ENCODE measurements around the gene MAP4K1.
"Not testable (repeated sequence)": the region's sequence is repeated elsewhere in the genome, so short reads cannot be mapped to it uniquely, and the experiment has no call there.

The MAP4K1 gene

GRCh38 chr19:38565691-38566105 lies 52.1 kb downstream of the MAP4K1 start:
- peaks cover 7% of the 10 kb centered on the region for H3K36me3 Mint-ChIP-seq (ENCODE audit: insufficient read depth)
- peak; percentile 12 for ATAC-seq (replicated peaks; ENCODE audit: extremely low read depth, poor library complexity, severe bottlenecking)
- H3K4me1 Mint-ChIP-seq, result peaks cover 33% of the 10 kb centered on the region
- no peaks in the 10 kb centered on the region for H3K9me3 Mint-ChIP-seq
- no peak for DNase-seq (ENCODE audit: low spot score in 2 of 2)
- no peaks in the 10 kb centered on the region for H3K27me3 Mint-ChIP-seq
- peak overlapping the region; percentile 81 for H3K27ac Mint-ChIP-seq (ENCODE audit: low read depth)
- H3K4me3 Mint-ChIP-seq, result peak overlapping the region; percentile 84

- Mint-ChIP-seq H3K4me3 (peak overlapping the region; percentile 84), H3K36me3 (ENCODE audit: insufficient read depth) (peaks cover 7% of the 10 kb centered on the region), H3K9me3 (no peaks in the 10 kb centered on the region), H3K27me3 (no peaks in the 10 kb centered on the region), H3K27ac (ENCODE audit: low read depth) (peak overlapping the region; percentile 81), H3K4me1 (peaks cover 36% of the 10 kb centered on the region)
- DNase-seq (ENCODE audit: low spot score in 2 of 2), result no peak
- peak; percentile 66 for ATAC-seq (replicated peaks; ENCODE audit: extremely low read depth, poor library complexity, severe bottlenecking)
Observed at GRCh38 chr19:38564981-38565690, 52.6 kb downstream of the MAP4K1 start.

- peaks cover 52% of the 10 kb centered on the region for H3K4me1 Mint-ChIP-seq
- no peak for DNase-seq (ENCODE audit: low spot score in 2 of 2)
- H3K4me3 Mint-ChIP-seq, result no peak overlapping the region
- H3K27me3 Mint-ChIP-seq, result no peaks in the 10 kb centered on the region
- peaks cover 10% of the 10 kb centered on the region for H3K36me3 Mint-ChIP-seq (ENCODE audit: insufficient read depth)
- H3K9me3 Mint-ChIP-seq, result no peaks in the 10 kb centered on the region
- ATAC-seq (replicated peaks; ENCODE audit: extremely low read depth, poor library complexity, severe bottlenecking), result no peak
- H3K27ac Mint-ChIP-seq (ENCODE audit: low read depth), result peak overlapping the region; percentile 89
Observed at GRCh38 chr19:38563475-38563874, 54.3 kb downstream of the MAP4K1 start.

- Mint-ChIP-seq H3K4me3 (peak overlapping the region; percentile 72), H3K4me1 (peaks cover 59% of the 10 kb centered on the region), H3K27me3 (no peaks in the 10 kb centered on the region), H3K36me3 (ENCODE audit: insufficient read depth) (peaks cover 8% of the 10 kb centered on the region), H3K27ac (ENCODE audit: low read depth) (peak overlapping the region; percentile 89), H3K9me3 (no peaks in the 10 kb centered on the region)
- DNase-seq (ENCODE audit: low spot score in 2 of 2) (no peak), ATAC-seq (replicated peaks; ENCODE audit: extremely low read depth, poor library complexity, severe bottlenecking) (no peak)
Observed at GRCh38 chr19:38562096-38562495, 55.7 kb downstream of the MAP4K1 start.

GRCh38 chr19:38561658-38562057 lies 56.1 kb downstream of the MAP4K1 start:
- Mint-ChIP-seq H3K36me3 (ENCODE audit: insufficient read depth) (peaks cover 8% of the 10 kb centered on the region), H3K4me1 (peaks cover 64% of the 10 kb centered on the region), H3K4me3 (peak overlapping the region; percentile 72), H3K27me3 (no peaks in the 10 kb centered on the region), H3K27ac (ENCODE audit: low read depth) (peak overlapping the region; percentile 89), H3K9me3 (no peaks in the 10 kb centered on the region)
- DNase-seq (ENCODE audit: low spot score in 2 of 2) (no peak), ATAC-seq (replicated peaks; ENCODE audit: extremely low read depth, poor library complexity, severe bottlenecking) (no peak)

- H3K27ac Mint-ChIP-seq (ENCODE audit: low read depth), result peak overlapping the region; percentile 89
- no peak for ATAC-seq (replicated peaks; ENCODE audit: extremely low read depth, poor library complexity, severe bottlenecking)
- H3K36me3 Mint-ChIP-seq (ENCODE audit: insufficient read depth), result peaks cover 8% of the 10 kb centered on the region
- H3K9me3 Mint-ChIP-seq, result no peaks in the 10 kb centered on the region
- H3K4me3 Mint-ChIP-seq, result peak overlapping the region; percentile 72
- H3K4me1 Mint-ChIP-seq, result peaks cover 65% of the 10 kb centered on the region
- no peak for DNase-seq (ENCODE audit: low spot score in 2 of 2)
- H3K27me3 Mint-ChIP-seq, result no peaks in the 10 kb centered on the region
Observed at GRCh38 chr19:38561053-38561606, 56.6 kb downstream of the MAP4K1 start.

- Mint-ChIP-seq H3K9me3 (no peaks in the 10 kb centered on the region), H3K4me1 (peaks cover 70% of the 10 kb centered on the region), H3K27me3 (no peaks in the 10 kb centered on the region), H3K27ac (ENCODE audit: low read depth) (peak overlapping the region; percentile 91), H3K36me3 (ENCODE audit: insufficient read depth) (peaks cover 8% of the 10 kb centered on the region), H3K4me3 (peak overlapping the region; percentile 64)
- DNase-seq (ENCODE audit: low spot score in 2 of 2) (peak in 1 of 2 donors; percentile 61), ATAC-seq (replicated peaks; ENCODE audit: extremely low read depth, poor library complexity, severe bottlenecking) (peak; percentile 86)
Observed at GRCh38 chr19:38559428-38560401, 58.0 kb downstream of the MAP4K1 start.

GRCh38 chr19:38558933-38559332 lies 58.8 kb downstream of the MAP4K1 start:
- Mint-ChIP-seq H3K27ac (ENCODE audit: low read depth) (peak overlapping the region; percentile 91), H3K4me1 (peaks cover 73% of the 10 kb centered on the region), H3K4me3 (peak overlapping the region; percentile 64)
- not testable (repeated sequence) for ATAC-seq (replicated peaks; ENCODE audit: extremely low read depth, poor library complexity, severe bottlenecking); H3K27me3 Mint-ChIP-seq; H3K36me3 Mint-ChIP-seq (ENCODE audit: insufficient read depth); H3K9me3 Mint-ChIP-seq; DNase-seq (ENCODE audit: low spot score in 2 of 2)

GRCh38 chr19:38557205-38557799 lies 60.5 kb downstream of the MAP4K1 start:
- Mint-ChIP-seq H3K9me3 (no peaks in the 10 kb centered on the region), H3K36me3 (ENCODE audit: insufficient read depth) (peaks cover 8% of the 10 kb centered on the region), H3K27ac (ENCODE audit: low read depth) (peak overlapping the region; percentile 58), H3K4me3 (peak overlapping the region; percentile 68), H3K4me1 (peaks cover 68% of the 10 kb centered on the region), H3K27me3 (no peaks in the 10 kb centered on the region)
- peak in 1 of 2 donors; percentile 33 for DNase-seq (ENCODE audit: low spot score in 2 of 2)
- ATAC-seq (replicated peaks; ENCODE audit: extremely low read depth, poor library complexity, severe bottlenecking), result peak; percentile 64

GRCh38 chr19:38556521-38557174 lies 61.1 kb downstream of the MAP4K1 start:
- peak; percentile 21 for ATAC-seq (replicated peaks; ENCODE audit: extremely low read depth, poor library complexity, severe bottlenecking)
- peaks cover 64% of the 10 kb centered on the region for H3K4me1 Mint-ChIP-seq
- DNase-seq (ENCODE audit: low spot score in 2 of 2), result no peak
- no peaks in the 10 kb centered on the region for H3K27me3 Mint-ChIP-seq
- H3K27ac Mint-ChIP-seq (ENCODE audit: low read depth), result peak overlapping the region; percentile 58
- H3K9me3 Mint-ChIP-seq, result no peaks in the 10 kb centered on the region
- peaks cover 6% of the 10 kb centered on the region for H3K36me3 Mint-ChIP-seq (ENCODE audit: insufficient read depth)
- H3K4me3 Mint-ChIP-seq, result peak overlapping the region; percentile 68

GRCh38 chr19:38555200-38555599 lies 62.6 kb downstream of the MAP4K1 start:
- ATAC-seq (replicated peaks; ENCODE audit: extremely low read depth, poor library complexity, severe bottlenecking) (no peak), DNase-seq (ENCODE audit: low spot score in 2 of 2) (no peak)
- no peaks in the 10 kb centered on the region for H3K27me3 Mint-ChIP-seq
- peaks cover 63% of the 10 kb centered on the region for H3K4me1 Mint-ChIP-seq
- peaks cover 3% of the 10 kb centered on the region for H3K36me3 Mint-ChIP-seq (ENCODE audit: insufficient read depth)
- no peaks in the 10 kb centered on the region for H3K9me3 Mint-ChIP-seq
- H3K27ac Mint-ChIP-seq (ENCODE audit: low read depth), result no peak overlapping the region
- peak overlapping the region; percentile 31 for H3K4me3 Mint-ChIP-seq

- ATAC-seq (replicated peaks; ENCODE audit: extremely low read depth, poor library complexity, severe bottlenecking) (no peak), DNase-seq (ENCODE audit: low spot score in 2 of 2) (no peak)
- H3K9me3 Mint-ChIP-seq, result no peaks in the 10 kb centered on the region
- H3K4me3 Mint-ChIP-seq, result peak overlapping the region; percentile 31
- H3K4me1 Mint-ChIP-seq, result peaks cover 58% of the 10 kb centered on the region
- H3K36me3 Mint-ChIP-seq (ENCODE audit: insufficient read depth), result peaks cover 2% of the 10 kb centered on the region
- no peaks in the 10 kb centered on the region for H3K27me3 Mint-ChIP-seq
- H3K27ac Mint-ChIP-seq (ENCODE audit: low read depth), result no peak overlapping the region
Observed at GRCh38 chr19:38554676-38555141, 63.0 kb downstream of the MAP4K1 start.
